ENCODE measurements around the gene FAM163A.

DNA sequence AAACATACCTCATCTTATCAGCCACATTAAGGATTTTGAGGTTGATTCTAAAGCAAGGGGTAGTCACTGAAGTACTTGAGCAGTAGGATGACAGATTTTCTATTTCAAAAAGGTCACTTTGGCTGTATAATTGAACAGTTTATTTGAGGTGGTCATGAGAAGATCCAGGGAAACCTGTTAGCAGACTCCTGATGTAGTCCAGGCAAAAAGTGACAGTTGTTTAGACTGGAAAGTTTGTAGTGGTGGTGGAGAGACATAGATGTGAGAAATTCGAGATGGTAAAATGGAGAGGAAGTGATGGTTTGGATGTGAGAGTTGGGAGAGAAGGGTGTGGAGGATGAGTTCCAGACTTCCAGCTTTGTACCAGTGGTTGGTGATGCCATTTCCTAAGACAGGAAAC, 7.5 kb downstream of the FAM163A start:
- no peak for TF ChIP-seq POLR2A (IDR thresholded peaks at IDR 0.05; ENCODE audit: low read depth, low read length)
- no peak for TF ChIP-seq POLR2AphosphoS5 (IDR thresholded peaks at IDR 0.05; ENCODE audit: low read depth, low read length)
- no peak for TF ChIP-seq TAF1 (IDR thresholded peaks at IDR 0.05; ENCODE audit: borderline replicate concordance, low read depth, low read length)

All from GM12892 (cell line).